ENCODE measurements around the gene FRS3.
A peak's percentile ranks its signal among the peaks of the same experiment; 100 is the strongest.
"Not testable (repeated sequence)": the region's sequence is repeated elsewhere in the genome, so short reads cannot be mapped to it uniquely, and the experiment has no call there.

Gene FRS3

GRCh38 chr6:41779788-41780550 is at the start of gene FRS3:
TSS of gene FRS3 (minus strand) at chr6:41779900. CDS start at chr6:41776987, 2,913 bp downstream.
- peak; percentile 87 for DNase-seq

GRCh38 chr6:41826343-41827022 is 46.8 kb upstream of the FRS3 start:
- no peak for DNase-seq

GRCh38 chr6:41824571-41825569 is 45.2 kb upstream of the FRS3 start:
- no peak for DNase-seq

- no peak for DNase-seq
These were observed 43.5 kb upstream of the FRS3 start for GRCh38 chr6:41823178-41823577.

GRCh38 chr6:41822021-41822420 is 42.3 kb upstream of the FRS3 start:
- no peak for DNase-seq

GRCh38 chr6:41821266-41821665 is 41.6 kb upstream of the FRS3 start:
- DNase-seq, result no peak

GRCh38 chr6:41818271-41819054 is 38.8 kb upstream of the FRS3 start:
- no peak for DNase-seq

GRCh38 chr6:41815587-41815986 is 35.9 kb upstream of the FRS3 start:
- no peak for DNase-seq

- DNase-seq, result no peak
These were observed 34.9 kb upstream of the FRS3 start for GRCh38 chr6:41814629-41815028.

GRCh38 chr6:41813956-41814355 is 34.3 kb upstream of the FRS3 start:
- DNase-seq, result no peak

- DNase-seq, result no peak
These were observed 33.8 kb upstream of the FRS3 start for GRCh38 chr6:41813469-41813868.

- DNase-seq, result not testable (repeated sequence)
These were observed 32.2 kb upstream of the FRS3 start for GRCh38 chr6:41811946-41812345.

GRCh38 chr6:41811095-41811494 is 31.4 kb upstream of the FRS3 start:
- no peak for DNase-seq

GRCh38 chr6:41805830-41806774 is 26.4 kb upstream of the FRS3 start:
- no peak for DNase-seq

- no peak for DNase-seq
These were observed 21.7 kb upstream of the FRS3 start for GRCh38 chr6:41801380-41801779.

GRCh38 chr6:41799559-41799911 is 19.8 kb upstream of the FRS3 start:
- DNase-seq, result no peak

GRCh38 chr6:41798901-41799558 is 19.3 kb upstream of the FRS3 start:
- DNase-seq, result no peak

GRCh38 chr6:41796474-41796873 is 16.8 kb upstream of the FRS3 start:
- no peak for DNase-seq

- DNase-seq, result no peak
These were observed 12.3 kb upstream of the FRS3 start for GRCh38 chr6:41791984-41792383.

GRCh38 chr6:41791305-41791704 is 11.6 kb upstream of the FRS3 start:
- no peak for DNase-seq

GRCh38 chr6:41790045-41790444 is 10.3 kb upstream of the FRS3 start:
- no peak for DNase-seq

All from GOT3 (cell line).